Measurements from ENCODE around the gene XPO5. TPM values are rescaled to one million over a fixed set of nuclear protein-coding genes. Genes with fewer than 3 reads are reported as not detected.
A peak's percentile ranks its signal among the peaks of the same experiment; 100 is the strongest.

Gene XPO5
- total and polyA plus RNA-seq, 12 donors: 10.9 to 70.6 (median 21.9) TPM

- no peak overlapping the region for H3K4me3 ChIP-seq
- WGBS, 4 donors: 92 to 96% (median 93%) methylated on average over 7 of the region's 7 CpGs
- no peak overlapping the region for H3K27ac ChIP-seq
- peaks cover 29 to 35% of the 10 kb centered on the region in 2 donors for H3K4me1 ChIP-seq (replicated peaks in 1 of 2)
- intact Hi-C loops (cut with DNase I): no loop called here
- H3K27me3 ChIP-seq: no peaks in the 10 kb centered on the region
- no peaks in the 10 kb centered on the region for H3K9me3 ChIP-seq (replicated peaks in 1 of 3)
- peaks cover 0 to 9% of the 10 kb centered on the region in 2 donors for H3K36me3 ChIP-seq (replicated peaks in 1 of 2)
- DNase-seq: no peak
- TF ChIP-seq POLR2A (IDR thresholded peaks at IDR 0.05) (no peak), CTCF (IDR thresholded peaks at IDR 0.05) (no peak)
These were observed 82.0 kb downstream of the XPO5 start for GRCh38 chr6:43493833-43494232.

GRCh38 chr6:43493230-43493629, 82.6 kb downstream of the XPO5 start:
- no peak for DNase-seq
- H3K9me3 ChIP-seq (replicated peaks in 1 of 3): no peaks in the 10 kb centered on the region
- H3K4me3 ChIP-seq: no peak overlapping the region
- no peak overlapping the region for H3K27ac ChIP-seq
- H3K36me3 ChIP-seq (replicated peaks in 1 of 2): peaks cover 0 to 6% of the 10 kb centered on the region in 2 donors
- H3K4me1 ChIP-seq (replicated peaks in 1 of 2): peaks cover 29 to 41% of the 10 kb centered on the region in 2 donors
- intact Hi-C loops (cut with DNase I): no loop called here
- 89 to 94% (median 92%) methylated on average over 2 of the region's 2 CpGs for WGBS, 4 donors
- TF ChIP-seq CTCF (IDR thresholded peaks at IDR 0.05) (no peak), POLR2A (IDR thresholded peaks at IDR 0.05) (no peak)
- no peaks in the 10 kb centered on the region for H3K27me3 ChIP-seq

- Histone ChIP-seq H3K4me3 (no peak overlapping the region), H3K27me3 (no peaks in the 10 kb centered on the region), H3K9me3 (replicated peaks in 1 of 3) (no peaks in the 10 kb centered on the region), H3K27ac (peak overlapping the region in 2 of 5 donors; percentile 73 to 76), H3K4me1 (replicated peaks in 1 of 2) (peaks cover 29 to 42% of the 10 kb centered on the region in 2 donors), H3K36me3 (replicated peaks in 1 of 2) (peaks cover 0 to under 1% of the 10 kb centered on the region in 2 donors)
- intact Hi-C loops (cut with DNase I): no loop called here
- TF ChIP-seq POLR2A (IDR thresholded peaks at IDR 0.05) (no peak), CTCF (IDR thresholded peaks at IDR 0.05) (no peak)
- DNase-seq: peak in 1 of 7 donors; percentile 48
- WGBS, 4 donors: 14 to 63% (median 45%) methylated on average over 1 to 3 of the region's 3 CpGs
These were observed 83.2 kb downstream of the XPO5 start for GRCh38 chr6:43492673-43493072.

GRCh38 chr6:43491750-43492661, 83.8 kb downstream of the XPO5 start:
- no peaks in the 10 kb centered on the region for H3K27me3 ChIP-seq
- no peaks in the 10 kb centered on the region for H3K36me3 ChIP-seq (replicated peaks in 1 of 2)
- peak; percentile 85 to 92 (median 89) for DNase-seq
- intact Hi-C loops (cut with DNase I): no loop called here
- 27 to 37% (median 32%) methylated on average over 4 to 10 of the region's 10 CpGs for WGBS, 4 donors
- TF ChIP-seq POLR2A (IDR thresholded peaks at IDR 0.05) (no peak), CTCF (IDR thresholded peaks at IDR 0.05) (no peak)
- peaks cover 29 to 42% of the 10 kb centered on the region in 2 donors for H3K4me1 ChIP-seq (replicated peaks in 1 of 2)
- H3K4me3 ChIP-seq: no peak overlapping the region
- peak overlapping the region in 3 of 5 donors; percentile 12 to 76 (median 73) for H3K27ac ChIP-seq
- no peaks in the 10 kb centered on the region for H3K9me3 ChIP-seq (replicated peaks in 1 of 3)

Data from adrenal gland (tissue), 12 donors.